Activated naive CD4-positive, alpha-beta T cell treated with anti-CD3 and anti-CD28 coated beads, Interleukin-2, amount 50 U/mL, for 72 hours (primary cell): Measurements from ENCODE around the gene LIN7A. TPM values are rescaled to one million over a fixed set of nuclear protein-coding genes. Genes with fewer than 3 reads are reported as not detected.

Source experiments
- ATAC-seq, 2 donors: fragments of 150-1000 bp; cut with Tn5 transposase; 2 replicates each; pipeline ENCODE4 v1.10.0; 2021; ENCODE audit warnings: mild to moderate bottlenecking in 2 of 2, moderate library complexity in 2 of 2
- DNase-seq, 2 donors: peaks; one replicate each; pipeline ENCODE4 v3.0.0; 2021 to 2022; ENCODE audit warnings: low spot score in 2 of 2
- H3K27ac Mint-ChIP-seq, 2 donors: one replicate each; pipeline ENCODE4 v1.8.0; 2022; ENCODE audit warnings: mild to moderate bottlenecking in 2 of 2, mixed read lengths in 2 of 2
- H3K36me3 Mint-ChIP-seq, 2 donors: one replicate each; pipeline ENCODE4 v1.8.0; 2022; ENCODE audit warnings: mixed read lengths in 2 of 2
- H3K9me3 Mint-ChIP-seq, 2 donors: one replicate each; pipeline ENCODE4 v1.8.0; 2022; ENCODE audit warnings: mixed read lengths in 2 of 2
- total RNA-seq, 2 donors: library from RNA; stranded (reverse); gene quantifications; one replicate each; pipeline ENCODE4 v1.2.3, GENCODE V29; 2022

The LIN7A gene
- total RNA-seq = not detected

GRCh38 chr12:80937391-80938238 is at the start of gene LIN7A:
Gene LIN7A (minus strand): TSS chr12:80937934. CDS start chr12:80937722, 212 bp downstream.
- ATAC-seq (no peak), DNase-seq (no peak)
- Mint-ChIP-seq H3K27ac (no peak within 1 kb of the TSS), H3K36me3 (peaks cover 0 to 5% of the 10 kb centered on the region in 2 donors), H3K9me3 (peaks cover 3 to 14% of the 10 kb centered on the region in 2 donors)

DNA sequence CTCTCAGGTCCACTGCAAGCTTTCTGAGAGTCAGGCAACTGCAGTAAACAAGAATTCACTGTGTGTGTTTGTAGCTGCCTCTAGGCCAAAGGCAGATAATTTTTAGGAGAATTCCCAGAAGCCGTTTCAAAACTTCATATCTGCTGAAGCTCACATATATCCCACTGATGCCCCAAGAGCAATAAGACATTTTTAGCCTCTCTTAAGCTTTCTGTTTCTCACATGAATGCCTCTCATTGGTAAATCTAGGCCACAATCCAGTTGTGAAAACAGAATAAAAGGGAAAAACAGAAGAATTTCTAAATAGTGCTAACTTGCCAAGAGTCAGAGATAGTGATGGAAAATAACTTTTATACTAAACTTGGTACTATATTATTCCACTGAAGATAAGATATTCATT is 48.5 kb upstream of the LIN7A start:
- no peaks in the 10 kb centered on the region for H3K36me3 Mint-ChIP-seq
- H3K9me3 Mint-ChIP-seq = peaks cover 6 to 11% of the 10 kb centered on the region in 2 donors
- ATAC-seq (no peak), DNase-seq (no peak)
- no peak overlapping the region for H3K27ac Mint-ChIP-seq

GRCh38 chr12:80979816-80980215 is 42.1 kb upstream of the LIN7A start:
- H3K27ac Mint-ChIP-seq = no peak overlapping the region
- ATAC-seq (no peak), DNase-seq (no peak)
- no peaks in the 10 kb centered on the region for H3K36me3 Mint-ChIP-seq
- peaks cover 3 to 11% of the 10 kb centered on the region in 2 donors for H3K9me3 Mint-ChIP-seq

DNA sequence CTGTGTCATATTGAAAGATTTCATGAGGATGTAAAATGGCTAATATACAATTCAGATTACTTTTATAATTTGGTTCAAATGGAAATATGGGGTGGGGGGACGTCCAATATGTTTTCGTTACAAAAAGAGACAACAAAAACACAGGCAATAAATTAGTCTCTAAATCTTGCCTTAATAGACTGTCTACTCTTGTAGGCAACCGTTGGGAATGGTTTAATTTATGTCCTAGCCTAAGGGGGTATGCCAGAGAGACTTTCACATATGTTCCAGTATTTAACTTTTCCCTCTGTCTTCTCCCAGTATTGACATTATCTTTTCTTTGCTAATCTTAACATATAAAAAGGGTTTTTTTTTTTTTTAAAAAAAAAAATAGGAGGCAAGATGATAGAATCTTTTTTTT is 41.5 kb upstream of the LIN7A start:
- no peak overlapping the region for H3K27ac Mint-ChIP-seq

GRCh38 chr12:80977346-80977745 is 39.6 kb upstream of the LIN7A start:
- peaks cover 3 to 5% of the 10 kb centered on the region in 2 donors for H3K9me3 Mint-ChIP-seq
- H3K27ac Mint-ChIP-seq = no peak overlapping the region
- H3K36me3 Mint-ChIP-seq = no peaks in the 10 kb centered on the region
- ATAC-seq = no peak
- no peak for DNase-seq

More for the DNA sequence above, 41.5 kb upstream of the LIN7A start:
- DNase-seq (no peak), ATAC-seq (no peak)
- peaks cover 3 to 11% of the 10 kb centered on the region in 2 donors for H3K9me3 Mint-ChIP-seq
- no peaks in the 10 kb centered on the region for H3K36me3 Mint-ChIP-seq

DNA sequence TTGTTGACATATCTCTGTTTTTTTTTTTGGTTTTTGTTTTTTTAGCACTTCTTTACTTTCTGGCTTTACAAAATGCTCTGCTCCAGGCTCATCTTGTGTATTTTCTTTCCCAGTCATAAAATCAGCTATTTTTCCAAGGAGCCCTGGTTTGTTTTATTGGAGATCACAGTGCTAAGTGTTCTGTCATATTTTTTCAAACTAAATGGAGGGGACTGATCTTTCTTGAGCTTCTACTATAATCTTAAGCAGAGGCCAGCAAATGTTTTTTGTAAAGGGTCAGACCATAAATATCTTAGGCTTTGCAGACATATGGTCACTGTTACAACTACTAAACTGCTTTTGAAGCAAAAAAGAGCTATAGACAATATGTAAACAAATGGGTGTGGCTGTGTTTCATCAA is 30.6 kb upstream of the LIN7A start:
- H3K9me3 Mint-ChIP-seq = peaks cover 0 to 13% of the 10 kb centered on the region in 2 donors
- H3K36me3 Mint-ChIP-seq = no peaks in the 10 kb centered on the region
- DNase-seq (no peak), ATAC-seq (no peak)
- no peak overlapping the region for H3K27ac Mint-ChIP-seq

DNA sequence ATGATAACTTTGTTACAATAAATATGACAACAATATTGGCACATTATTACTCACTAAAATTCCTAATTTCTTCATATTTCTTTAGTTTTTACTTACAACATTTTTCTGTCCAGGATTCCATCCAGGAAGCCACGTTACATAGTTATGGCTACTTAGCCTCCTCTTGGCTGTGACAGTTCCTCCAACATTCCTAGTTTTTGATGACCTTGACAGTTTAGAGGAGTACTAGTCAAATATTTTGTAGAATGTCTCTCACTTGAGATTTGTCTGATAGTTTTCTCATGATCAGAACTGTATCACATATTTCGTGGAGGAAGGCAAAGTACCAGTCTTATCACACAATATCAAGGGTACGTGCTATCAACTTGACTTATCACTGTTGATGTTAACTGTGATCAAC is 29.8 kb upstream of the LIN7A start:
- H3K27ac Mint-ChIP-seq = no peak overlapping the region
- ATAC-seq = no peak
- peaks cover 0 to 13% of the 10 kb centered on the region in 2 donors for H3K9me3 Mint-ChIP-seq
- peaks cover 0 to 4% of the 10 kb centered on the region in 2 donors for H3K36me3 Mint-ChIP-seq
- DNase-seq = no peak

DNA sequence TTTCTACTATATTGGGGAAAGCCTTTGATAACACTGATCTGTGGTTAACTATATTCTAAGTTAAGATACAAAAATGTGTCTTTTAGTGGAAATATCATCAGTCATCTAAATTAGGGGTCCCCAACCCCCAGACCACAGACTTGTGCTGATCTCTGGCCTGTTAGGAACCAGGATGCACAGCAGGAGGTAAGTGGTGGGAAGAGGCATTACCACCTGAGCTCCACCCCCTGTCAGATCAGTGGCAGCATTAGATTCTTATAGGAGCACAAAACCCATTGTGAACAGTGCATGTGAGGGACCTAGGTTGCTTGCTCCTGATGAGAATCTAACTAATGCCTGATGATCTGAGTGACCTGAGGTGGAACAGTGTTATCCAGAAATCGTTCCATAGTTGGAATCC is 28.3 kb upstream of the LIN7A start:
- peaks cover 0 to 9% of the 10 kb centered on the region in 2 donors for H3K36me3 Mint-ChIP-seq
- DNase-seq = no peak
- ATAC-seq = no peak
- H3K9me3 Mint-ChIP-seq = peaks cover 5 to 11% of the 10 kb centered on the region in 2 donors
- no peak overlapping the region for H3K27ac Mint-ChIP-seq

DNA sequence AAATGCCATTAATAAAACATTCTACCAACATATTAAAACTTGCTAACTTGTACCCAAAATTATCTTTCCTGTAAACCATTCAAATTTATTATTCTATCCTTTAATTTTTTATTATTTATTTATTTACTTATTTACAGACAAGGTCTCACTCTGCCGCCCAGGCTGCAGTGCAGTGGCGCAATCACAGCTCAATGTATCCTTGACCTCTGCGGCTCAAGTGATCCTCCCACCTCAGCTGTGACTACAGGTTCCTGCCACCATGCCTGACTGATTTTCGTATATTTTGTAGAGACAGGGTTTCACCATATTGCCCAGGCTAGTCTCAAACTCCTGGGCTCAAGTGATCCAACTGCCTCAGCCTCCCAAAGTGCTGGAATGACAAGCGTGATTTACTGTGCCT is 20.4 kb upstream of the LIN7A start:
- H3K36me3 Mint-ChIP-seq = peaks cover 0 to 10% of the 10 kb centered on the region in 2 donors
- ATAC-seq = no peak
- peaks cover 0 to 5% of the 10 kb centered on the region in 2 donors for H3K9me3 Mint-ChIP-seq
- no peak for DNase-seq
- H3K27ac Mint-ChIP-seq = no peak overlapping the region

- no peaks in the 10 kb centered on the region for H3K9me3 Mint-ChIP-seq
- H3K27ac Mint-ChIP-seq = no peak overlapping the region
- no peaks in the 10 kb centered on the region for H3K36me3 Mint-ChIP-seq
- no peak for DNase-seq
- no peak for ATAC-seq
Observed at GRCh38 chr12:80954857-80955520, 17.3 kb upstream of the LIN7A start.

GRCh38 chr12:80952443-80952842 is 14.7 kb upstream of the LIN7A start:
- no peak for DNase-seq
- no peak for ATAC-seq
- H3K9me3 Mint-ChIP-seq = peaks cover 9 to 10% of the 10 kb centered on the region in 2 donors
- H3K27ac Mint-ChIP-seq = no peak overlapping the region
- no peaks in the 10 kb centered on the region for H3K36me3 Mint-ChIP-seq

GRCh38 chr12:80946591-80946990 is 8.9 kb upstream of the LIN7A start:
- Mint-ChIP-seq H3K36me3 (no peaks in the 10 kb centered on the region), H3K27ac (no peak overlapping the region)
- no peak for ATAC-seq

DNA sequence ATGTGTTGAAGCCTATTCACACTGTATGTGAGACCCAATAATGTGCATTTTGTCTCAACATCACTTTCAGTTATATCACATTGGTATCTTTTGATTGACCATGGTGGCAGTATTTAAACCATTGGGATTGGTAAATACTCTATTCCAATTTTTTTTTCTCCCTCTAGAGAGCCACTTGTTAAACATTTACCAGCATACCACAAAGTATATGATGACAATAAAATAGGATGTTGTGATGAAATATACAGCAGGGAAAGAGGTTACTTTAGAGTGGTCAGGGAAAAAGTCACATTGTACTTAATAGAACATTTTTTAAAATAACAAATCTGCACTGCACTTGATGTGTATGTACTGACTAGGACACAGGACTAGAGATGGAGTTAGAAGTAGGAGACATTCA is 5.6 kb upstream of the LIN7A start:
- H3K27ac Mint-ChIP-seq = no peak overlapping the region
- no peaks in the 10 kb centered on the region for H3K36me3 Mint-ChIP-seq
- ATAC-seq (no peak), DNase-seq (no peak)
- peaks cover 11 to 12% of the 10 kb centered on the region in 2 donors for H3K9me3 Mint-ChIP-seq

More at GRCh38 chr12:80946591-80946990, 8.9 kb upstream of the LIN7A start:
- peaks cover 13 to 14% of the 10 kb centered on the region in 2 donors for H3K9me3 Mint-ChIP-seq
- DNase-seq = no peak

- peaks cover 3 to 4% of the 10 kb centered on the region in 2 donors for H3K9me3 Mint-ChIP-seq
- ATAC-seq (no peak), DNase-seq (no peak)
- peaks cover 0 to 5% of the 10 kb centered on the region in 2 donors for H3K36me3 Mint-ChIP-seq
- no peak overlapping the region for H3K27ac Mint-ChIP-seq
Observed at GRCh38 chr12:80941916-80942315, 4.2 kb upstream of the LIN7A start.

GRCh38 chr12:80939231-80939950 is 1.7 kb upstream of the LIN7A start:
- Mint-ChIP-seq H3K36me3 (peaks cover 0 to 5% of the 10 kb centered on the region in 2 donors), H3K27ac (no peak overlapping the region), H3K9me3 (peaks cover 3 to 4% of the 10 kb centered on the region in 2 donors)
- ATAC-seq (no peak), DNase-seq (no peak)

DNA sequence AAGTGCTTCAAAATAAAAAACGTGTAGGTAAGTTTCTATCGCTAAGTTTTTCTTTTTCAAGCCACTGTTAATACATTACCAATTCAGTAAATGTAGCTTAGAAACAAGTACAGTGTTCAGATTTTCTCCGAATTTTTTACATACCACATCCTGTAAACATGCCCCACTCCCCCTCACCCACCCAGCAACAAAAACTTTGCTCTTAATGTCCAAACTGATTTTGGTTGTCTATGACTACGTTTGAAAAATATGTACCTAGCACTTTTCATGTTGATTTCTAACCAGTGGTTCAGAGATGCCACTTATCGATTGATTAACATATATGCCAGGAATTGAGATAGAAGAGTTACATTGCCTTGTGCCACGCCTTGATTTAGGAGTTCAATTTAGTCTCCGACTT is 663 bp upstream of the LIN7A start:
- H3K36me3 Mint-ChIP-seq = peaks cover 0 to 5% of the 10 kb centered on the region in 2 donors
- DNase-seq (no peak), ATAC-seq (no peak)
- H3K27ac Mint-ChIP-seq = no peak overlapping the region
- H3K9me3 Mint-ChIP-seq = peaks cover 3 to 12% of the 10 kb centered on the region in 2 donors
